HepG2 (cell line): ENCODE results near the gene TRIM74. TPM values are rescaled to one million over a fixed set of nuclear protein-coding genes. Genes with fewer than 3 reads are reported as not detected.

Experiments
- AGO2 ChIP-seq: fragments of 200-400 bp; formaldehyde crosslinking; optimal IDR thresholded peaks from 2 replicates; pipeline ENCODE3; 2017; ENCODE audit warnings: mild to moderate bottlenecking, low read depth, low read length, moderate library complexity
- ELF1 ChIP-seq: sonication (generic); formaldehyde crosslinking; IDR thresholded peaks from 2 replicates; pipeline ENCODE4 v1.4.0; 2020; ENCODE audit warnings: missing genetic modification reagents
- ERF ChIP-seq: IDR thresholded peaks from 2 replicates; pipeline ENCODE4 v1.6.1; 2018; ENCODE audit warnings: missing biosample characterization, missing genetic modification reagents
- HES4 ChIP-seq: sonication (generic); formaldehyde crosslinking; IDR thresholded peaks from 2 replicates; pipeline ENCODE4 v1.9.0; 2021; ENCODE audit warnings: mild to moderate bottlenecking, missing genetic modification reagents, borderline replicate concordance
- RBFOX2 ChIP-seq: fragments of 200-400 bp; formaldehyde crosslinking; IDR thresholded peaks from 2 replicates; pipeline ENCODE4 v1.6.1; 2017; ENCODE audit warnings: low read depth, mild to moderate bottlenecking, low read length
- SNAPC5 ChIP-seq: sonication (generic); formaldehyde crosslinking; IDR thresholded peaks from 2 replicates; pipeline ENCODE4 v1.8.1; 2023; ENCODE audit warnings: mild to moderate bottlenecking, missing genetic modification reagents, borderline replicate concordance
- TCF12 ChIP-seq, 2 experiments: fragments of 450-650 bp in 1 of 2; sonication (generic) in 1 of 2; formaldehyde crosslinking in 1 of 2; IDR thresholded peaks; 2 replicates each; pipeline versions ENCODE4 v1.6.1 to v1.8.0; 2017 to 2022; ENCODE audit warnings: antibody characterized with exemption in 1 of 2, mild to moderate bottlenecking in 1 of 2, missing genetic modification reagents in 1 of 2, moderate library complexity in 1 of 2
- ZBTB21 ChIP-seq: sonication (generic); formaldehyde crosslinking; IDR thresholded peaks from 2 replicates; pipeline ENCODE4 v1.4.0; 2020; ENCODE audit warnings: missing genetic modification reagents
- ZFP36 ChIP-seq: fragments of 150-350 bp; IDR thresholded peaks from 2 replicates; pipeline ENCODE4 v1.6.1; 2018; ENCODE audit warnings: borderline replicate concordance, low read length, low read depth; ENCODE audit not compliant: partially characterized antibody
- ZFP62 ChIP-seq: sonication (generic); formaldehyde crosslinking; IDR thresholded peaks from 2 replicates; pipeline ENCODE4 v1.4.0; 2020; ENCODE audit warnings: missing genetic modification reagents
- ZMAT5 ChIP-seq: sonication (generic); formaldehyde crosslinking; IDR thresholded peaks from 2 replicates; pipeline ENCODE4 v1.5.0; 2020; ENCODE audit warnings: mild to moderate bottlenecking, low read depth, missing genetic modification reagents, borderline replicate concordance
- ZNF44 ChIP-seq: sonication (generic); formaldehyde crosslinking; IDR thresholded peaks from 2 replicates; pipeline ENCODE4 v1.5.1; 2020; ENCODE audit warnings: mild to moderate bottlenecking, missing genetic modification reagents
- ZNF512 ChIP-seq: sonication (generic); formaldehyde crosslinking; IDR thresholded peaks from 2 replicates; pipeline ENCODE4 v1.4.0; 2020; ENCODE audit warnings: mild to moderate bottlenecking, missing genetic modification reagents
- ZNF713 ChIP-seq: sonication (generic); formaldehyde crosslinking; IDR thresholded peaks from 2 replicates; pipeline ENCODE4 v1.4.0; 2020; ENCODE audit warnings: mild to moderate bottlenecking, missing genetic modification reagents
- ZSCAN31 ChIP-seq: sonication (generic); formaldehyde crosslinking; IDR thresholded peaks from 2 replicates; pipeline ENCODE4 v1.5.0; 2020; ENCODE audit warnings: low read depth, mild to moderate bottlenecking, missing genetic modification reagents
- polyA plus RNA-seq, 8 experiments: library from polyadenylated mRNA; depleted of rRNA in 3 of 8; stranded (reverse) in 7 of 8; unstranded in 1 of 8; fragments of >200 nt; fragmentation: Illumina TruSeq in 4 of 8; extraction: Trizol in 4 of 8; gene quantifications; 2 replicates each; pipeline versions ENCODE4 v1.2.1 to v1.2.3, GENCODE V29; 2011 to 2016; ENCODE audit warnings: low read depth in 4 of 8, missing spikeins in 1 of 8, mixed read lengths in 1 of 8; ENCODE audit not compliant: insufficient read depth in 1 of 8
- total RNA-seq, 5 experiments: library from RNA; depleted of rRNA; stranded (reverse); fragments of >200 nt; fragmentation: Illumina TruSeq; extraction: Trizol; gene quantifications; 2 replicates each; pipeline ENCODE4 v1.2.3, GENCODE V29; 2016; ENCODE audit warnings: low read depth in 1 of 5
- TF ChIP-seq, protein P1 (sequence below): sonication (generic); formaldehyde crosslinking; IDR thresholded peaks from 2 replicates; pipeline ENCODE4 v1.4.0; 2020; ENCODE audit warnings: missing genetic modification reagents

The TRIM74 gene
- total and polyA plus RNA-seq, 2 of the 13 experiments (the other 11 are each of a cell fraction or from before 2014, with no cell fraction given), result 0.51 to 1.4 TPM

DNA sequence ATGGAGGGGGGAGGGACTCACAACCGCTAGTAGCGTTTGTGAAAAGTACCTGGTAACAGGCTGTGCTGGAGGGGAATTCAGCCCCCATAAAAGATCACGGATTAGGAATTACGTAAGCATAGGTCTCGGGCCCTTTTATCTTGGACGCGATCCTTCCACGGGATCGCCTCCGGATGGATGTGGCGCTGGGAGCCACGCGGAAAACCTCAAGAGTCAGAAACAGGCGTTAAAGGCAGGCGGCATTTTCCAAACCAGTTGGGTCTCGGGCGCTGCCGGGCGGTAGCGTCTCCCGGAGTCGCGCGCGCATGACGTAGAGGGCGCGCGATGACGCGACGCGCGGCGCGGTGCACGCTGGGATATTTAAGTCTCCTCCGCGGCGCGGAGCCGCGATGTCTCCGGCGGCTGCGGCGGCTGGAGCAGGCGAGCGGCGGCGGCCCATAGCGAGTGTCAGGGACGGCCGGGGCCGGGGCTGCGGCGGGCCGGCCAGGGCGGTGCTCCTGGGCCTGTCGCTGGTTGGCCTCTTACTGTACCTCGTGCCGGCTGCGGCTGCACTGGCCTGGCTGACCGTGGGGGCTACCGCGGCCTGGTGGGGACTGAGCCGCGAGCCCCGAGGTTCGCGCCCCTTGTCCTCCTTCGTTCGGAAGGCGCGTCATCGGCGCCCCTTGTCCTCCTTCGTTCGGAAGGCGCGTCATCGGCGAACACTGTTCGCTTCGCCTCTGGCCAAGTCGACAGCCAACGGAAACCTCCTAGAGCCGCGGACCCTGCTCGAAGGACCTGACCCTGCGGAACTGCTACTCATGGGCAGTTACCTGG, 44.3 kb downstream of the TRIM74 start, which contains the start of gene POM121 (continued):
- no peak for TF ChIP-seq ZNF512 (CRISPR knock-in tag)
- TF ChIP-seq HES4 (CRISPR knock-in tag), result peak; percentile 40; the same call in 1 of the 2 replicates
- TF ChIP-seq ZSCAN31 (CRISPR knock-in tag), result 0 out of 2 replicates have a peak, but pooled peaks have one; percentile 57
- TF ChIP-seq RBFOX2, result peak; percentile 81
- TF ChIP-seq ZNF44 (CRISPR knock-in tag), result no peak
- TF ChIP-seq ZNF713 (CRISPR knock-in tag), result no peak
- no peak for TF ChIP-seq ZFP36
- no peak for TF ChIP-seq SNAPC5 (CRISPR knock-in tag)
- TF ChIP-seq ELF1 (CRISPR knock-in tag), result peak; percentile 42; the same call in 1 of the 2 replicates
- peak; percentile 56 for TF ChIP-seq ERF (CRISPR knock-in tag)
- TF ChIP-seq ZFP62, result no peak
- peak; percentile 77 for TF ChIP-seq ZBTB21 (CRISPR knock-in tag)
- TF ChIP-seq AGO2, result peak; percentile 98
- TF ChIP-seq, protein P1, sequence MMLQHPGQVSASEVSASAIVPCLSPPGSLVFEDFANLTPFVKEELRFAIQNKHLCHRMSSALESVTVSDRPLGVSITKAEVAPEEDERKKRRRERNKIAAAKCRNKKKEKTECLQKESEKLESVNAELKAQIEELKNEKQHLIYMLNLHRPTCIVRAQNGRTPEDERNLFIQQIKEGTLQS, result peak; percentile 63
- no peak for TF ChIP-seq ZMAT5 (CRISPR knock-in tag)
- no peak for TF ChIP-seq TCF12 (IDR thresholded peaks at IDR 0.05)
- 0 out of 2 replicates have a peak, but pooled peaks have one; percentile 32 for TF ChIP-seq TCF12 (CRISPR knock-in tag; IDR thresholded peaks at IDR 0.05)
